ENCODE measurements around the gene RUFY4. TPM values are rescaled to one million over a fixed set of nuclear protein-coding genes. Genes with fewer than 3 reads are reported as not detected.
A peak's percentile ranks its signal among the peaks of the same experiment; 100 is the strongest.

The RUFY4 gene
- total RNA-seq, 1 donor from 2014 or later = not detected

DNA sequence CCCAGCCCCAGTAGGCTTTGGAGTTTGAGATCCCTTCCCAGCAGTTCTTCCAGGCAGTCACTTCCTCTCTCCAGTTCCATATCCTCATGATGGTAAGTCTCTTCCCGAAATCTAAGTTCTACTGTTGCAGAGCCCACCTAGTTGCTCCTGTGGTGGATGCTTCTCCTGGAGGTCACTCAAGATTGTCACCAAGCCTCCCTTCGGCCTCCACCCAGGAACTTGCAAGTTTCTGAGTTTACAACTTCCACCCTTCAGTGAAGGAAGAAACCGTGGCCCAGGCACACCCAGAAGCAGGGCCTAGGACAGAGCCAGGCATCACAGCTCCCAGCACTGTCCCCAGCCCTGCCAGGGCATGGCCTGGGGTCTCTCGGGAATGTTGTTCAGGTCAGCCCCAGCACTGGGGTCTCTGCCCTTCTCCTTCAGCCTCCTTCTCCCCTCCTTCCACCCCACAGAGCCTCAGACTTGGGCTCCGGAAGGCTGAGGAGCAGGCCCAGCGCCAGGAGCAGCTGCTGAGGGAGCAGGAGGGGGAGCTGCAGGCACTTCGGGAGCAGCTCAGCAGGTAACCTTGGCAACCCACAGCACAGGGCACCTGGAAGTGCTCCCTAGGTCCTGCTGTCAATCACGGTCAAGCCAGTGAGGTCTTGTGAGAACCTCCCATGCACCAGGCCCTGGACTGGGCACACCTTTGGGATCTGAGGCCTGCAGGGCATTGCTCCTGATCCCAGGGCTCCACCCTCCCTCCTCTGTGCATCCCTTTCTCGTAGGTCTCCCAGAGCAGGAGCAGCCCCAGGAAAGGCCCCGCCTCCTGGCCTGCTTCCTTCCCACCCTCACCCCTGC, 7.1 kb downstream of the RUFY4 start:
- TF ChIP-seq EZH2 (IDR thresholded peaks at IDR 0.05; ENCODE audit: insufficient read depth, low read length) (no peak), CTCF (IDR thresholded peaks at IDR 0.05; ENCODE audit: insufficient read depth, low read depth, low read length) (no peak)

DNA sequence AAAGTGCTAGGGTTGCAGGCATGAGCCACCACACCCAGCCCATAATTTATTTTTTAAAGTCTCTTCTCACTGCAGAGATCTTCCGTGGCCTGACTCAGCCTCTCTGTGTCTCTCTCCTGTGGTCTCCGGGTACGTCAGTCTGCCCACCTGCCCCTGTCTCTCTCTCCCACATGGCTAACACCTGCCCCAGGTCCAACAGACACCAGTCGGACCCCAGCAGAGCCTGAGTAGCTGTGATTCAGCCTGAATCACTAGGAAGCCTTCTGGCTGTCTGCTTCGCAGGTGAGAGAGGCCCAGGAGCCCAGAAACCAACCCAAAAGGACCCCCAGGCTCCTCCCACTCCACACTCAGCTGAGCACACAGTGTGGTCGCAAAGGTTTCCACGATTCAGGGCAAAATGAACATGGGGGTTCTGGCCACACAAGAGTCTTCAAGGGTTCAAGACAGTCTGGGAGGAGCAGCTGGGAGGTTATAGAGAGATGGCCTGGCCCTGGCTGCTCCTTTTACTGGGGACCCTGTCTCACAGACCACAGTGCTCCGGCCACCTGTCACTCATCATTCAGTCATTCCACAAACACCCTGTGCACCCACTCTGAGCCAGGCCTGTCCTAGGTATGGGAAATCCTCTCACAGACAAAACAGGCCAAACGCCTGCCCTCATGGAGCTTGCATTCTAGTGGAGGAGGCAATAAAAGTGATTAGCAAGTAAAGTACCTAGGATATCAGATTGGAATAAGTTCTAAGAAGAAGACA, 8.6 kb downstream of the RUFY4 start:
- Mint-ChIP-seq H3K4me1 (ENCODE audit: low read depth, unreplicated experiment) (peaks cover 27% of the 10 kb centered on the region), H3K27me3 (ENCODE audit: low read depth, unreplicated experiment) (peaks cover 33% of the 10 kb centered on the region), H3K36me3 (ENCODE audit: low read depth, unreplicated experiment) (peaks cover 2% of the 10 kb centered on the region), H3K4me3 (ENCODE audit: unreplicated experiment) (peak overlapping the region; percentile 2), H3K27ac (ENCODE audit: unreplicated experiment) (no peak overlapping the region), H3K9me3 (ENCODE audit: unreplicated experiment) (peaks cover 2% of the 10 kb centered on the region)
- H3K27me3 ChIP-seq (ENCODE audit: insufficient read depth, low read length) = peaks cover 9% of the 10 kb centered on the region
- no peak for FAIRE-seq
- H3K4me2 ChIP-seq (ENCODE audit: low read length) = no peak overlapping the region
- no peak overlapping the region for H3K9ac ChIP-seq (ENCODE audit: low read length)
- H3K4me3 ChIP-seq (ENCODE audit: insufficient read depth, low read depth, low read length) = no peak overlapping the region
- H3K9me3 ChIP-seq (ENCODE audit: insufficient read depth, low read depth, low read length) = no peaks in the 10 kb centered on the region
- DNase-seq (ENCODE audit: low read depth) = no peak
- H2AFZ ChIP-seq (ENCODE audit: low read depth, low read length) = no peak overlapping the region
- H4K20me1 ChIP-seq (ENCODE audit: insufficient read depth, low read length) = no peaks in the 10 kb centered on the region
- H3K27ac ChIP-seq (ENCODE audit: low read depth, low read length) = no peak overlapping the region
- no peaks in the 10 kb centered on the region for H3K79me2 ChIP-seq (ENCODE audit: insufficient read depth, low read length)
- peaks cover 10% of the 10 kb centered on the region for H3K4me1 ChIP-seq (ENCODE audit: insufficient read depth, low read length)
- no peaks in the 10 kb centered on the region for H3K36me3 ChIP-seq (ENCODE audit: insufficient read depth, low read length)
- no peak for TF ChIP-seq EZH2 (IDR thresholded peaks at IDR 0.05; ENCODE audit: insufficient read depth, low read length)
- TF ChIP-seq CTCF (IDR thresholded peaks at IDR 0.05; ENCODE audit: insufficient read depth, low read depth, low read length) = no peak

More for the DNA sequence above, 7.1 kb downstream of the RUFY4 start:
- no peak overlapping the region for H3K4me3 Mint-ChIP-seq (ENCODE audit: unreplicated experiment)
- Histone ChIP-seq H3K9ac (ENCODE audit: low read length) (no peak overlapping the region), H3K27ac (ENCODE audit: low read depth, low read length) (no peak overlapping the region), H3K36me3 (ENCODE audit: insufficient read depth, low read length) (no peaks in the 10 kb centered on the region), H3K4me1 (ENCODE audit: insufficient read depth, low read length) (peaks cover 2% of the 10 kb centered on the region), H2AFZ (ENCODE audit: low read depth, low read length) (no peak overlapping the region), H3K79me2 (ENCODE audit: insufficient read depth, low read length) (no peaks in the 10 kb centered on the region), H3K27me3 (ENCODE audit: insufficient read depth, low read length) (peaks cover 12% of the 10 kb centered on the region), H3K9me3 (ENCODE audit: insufficient read depth, low read depth, low read length) (no peaks in the 10 kb centered on the region), H4K20me1 (ENCODE audit: insufficient read depth, low read length) (no peaks in the 10 kb centered on the region), H3K4me2 (ENCODE audit: low read length) (no peak overlapping the region), H3K4me3 (ENCODE audit: insufficient read depth, low read depth, low read length) (no peak overlapping the region)
- peaks cover 2% of the 10 kb centered on the region for H3K36me3 Mint-ChIP-seq (ENCODE audit: low read depth, unreplicated experiment)
- peaks cover 18% of the 10 kb centered on the region for H3K4me1 Mint-ChIP-seq (ENCODE audit: low read depth, unreplicated experiment)
- no peak overlapping the region for H3K27ac Mint-ChIP-seq (ENCODE audit: unreplicated experiment)
- no peaks in the 10 kb centered on the region for H3K9me3 Mint-ChIP-seq (ENCODE audit: unreplicated experiment)
- peaks cover 48% of the 10 kb centered on the region for H3K27me3 Mint-ChIP-seq (ENCODE audit: low read depth, unreplicated experiment)
- FAIRE-seq (no peak), DNase-seq (ENCODE audit: low read depth) (no peak)

Measured in astrocyte (in vitro differentiated cells and primary cell).